Measurements from ENCODE around the gene FARS2.

- no peak for TF ChIP-seq CTCF (IDR thresholded peaks at IDR 0.05)
- TF ChIP-seq POLR2AphosphoS5 (IDR thresholded peaks at IDR 0.05), result no peak
- TF ChIP-seq POLR2A (IDR thresholded peaks at IDR 0.05), result no peak
These were observed 30.0 kb upstream of the FARS2 start for GRCh38 chr6:5231289-5231688.
